GM23248 (cell line): Measurements from ENCODE around the gene ESRRB. TPM values are rescaled to one million over a fixed set of nuclear protein-coding genes. Genes with fewer than 3 reads are reported as not detected.
"Not testable (repeated sequence)": the region's sequence is repeated elsewhere in the genome, so short reads cannot be mapped to it uniquely, and the experiment has no call there.

Experiments
- DNase-seq: peaks from one replicate; pipeline ENCODE4 v3.0.0-alpha.2; 2015
- H2AFZ ChIP-seq: fragments of 200-600 bp; sonication (generic); 2 replicates; pipeline ENCODE4 v1.6.1; 2016; ENCODE audit warnings: antibody characterized with exemption
- H3F3A ChIP-seq: fragments of 200-600 bp; sonication (generic); 2 replicates; pipeline ENCODE4 v1.6.1; 2016; ENCODE audit warnings: mild to moderate bottlenecking, antibody characterized with exemption, mixed run types; ENCODE audit not compliant: insufficient read depth
- H3K27ac ChIP-seq: fragments of 200-600 bp; sonication (generic); 2 replicates; pipeline ENCODE4 v1.5.1; 2016; ENCODE audit warnings: mild to moderate bottlenecking
- H3K27me3 ChIP-seq: fragments of 200-600 bp; sonication (generic); replicated peaks from 2 replicates; pipeline ENCODE4 v1.6.1; 2016; ENCODE audit warnings: mild to moderate bottlenecking; ENCODE audit not compliant: insufficient read depth
- H3K36me3 ChIP-seq: fragments of 200-600 bp; sonication (generic); 2 replicates; pipeline ENCODE4 v1.6.1; 2016; ENCODE audit warnings: low read depth, mild to moderate bottlenecking
- H3K4me1 ChIP-seq: fragments of 200-600 bp; sonication (generic); 2 replicates; pipeline ENCODE4 v1.6.1; 2016; ENCODE audit warnings: mild to moderate bottlenecking; ENCODE audit not compliant: insufficient read depth
- H3K4me2 ChIP-seq: fragments of 200-600 bp; sonication (generic); one replicate; pipeline ENCODE4 v1.6.1; 2016; ENCODE audit warnings: mild to moderate bottlenecking; ENCODE audit not compliant: unreplicated experiment
- H3K4me3 ChIP-seq: fragments of 200-600 bp; sonication (generic); 2 replicates; pipeline ENCODE4 v1.5.1; 2016; ENCODE audit warnings: mild to moderate bottlenecking
- H3K79me2 ChIP-seq: fragments of 200-600 bp; sonication (generic); 2 replicates; pipeline ENCODE4 v1.6.1; 2016; ENCODE audit warnings: mild to moderate bottlenecking; ENCODE audit not compliant: insufficient read depth
- H3K9ac ChIP-seq: fragments of 200-600 bp; sonication (generic); 2 replicates; pipeline ENCODE4 v1.6.1; 2016; ENCODE audit warnings: mild to moderate bottlenecking
- H3K9me2 ChIP-seq: fragments of 200-600 bp; sonication (generic); 2 replicates; pipeline ENCODE4 v1.6.1; 2016; ENCODE audit warnings: mixed run types, mild to moderate bottlenecking, moderate library complexity; ENCODE audit not compliant: insufficient read depth
- H3K9me3 ChIP-seq: fragments of 200-600 bp; sonication (generic); one replicate; pipeline ENCODE4 v1.6.1; 2017; ENCODE audit warnings: low read depth
- H4K20me1 ChIP-seq: fragments of 200-600 bp; sonication (generic); 2 replicates; pipeline ENCODE4 v1.6.0; 2016; ENCODE audit not compliant: insufficient read depth
- EZH2 ChIP-seq: fragments of 200-600 bp; sonication (generic); IDR thresholded peaks from 2 replicates; pipeline ENCODE4 v1.6.1; 2018; ENCODE audit warnings: antibody characterized with exemption, mild to moderate bottlenecking; ENCODE audit not compliant: insufficient read depth, poor library complexity, severe bottlenecking
- EZH2phosphoT487 ChIP-seq: fragments of 200-600 bp; sonication (generic); IDR thresholded peaks from 2 replicates; pipeline ENCODE4 v1.6.1; 2018; ENCODE audit warnings: antibody characterized with exemption, moderate library complexity, mild to moderate bottlenecking, low read depth; ENCODE audit not compliant: insufficient read depth
- WGBS, 2 experiments: methylation state at CpG; one replicate each; pipeline ENCODE4 v1.1.6; 2015 to 2017; ENCODE audit warnings: low lambda C conversion rate in 2 of 2, low coverage in 1 of 2; ENCODE audit errors: missing lambda C conversion rate in 2 of 2; 5-methylcytosine and 5-hydroxymethylcytosine counted together
- in situ Hi-C: fragments of 300-500 bp; cut with MboI; formaldehyde crosslinking; loops from 2 replicates; pipeline ENCODE4 v1.15.0; 2020
- polyA plus RNA-seq: library from polyadenylated mRNA; unstranded; fragments of >200 nt; fragmentation: Nextera tagmentation; extraction: Ambion mirVana; gene quantifications from 2 replicates; pipeline ENCODE4 v1.2.1, GENCODE V29; 2016
- total RNA-seq: library from RNA; depleted of rRNA; stranded (reverse); fragments of >200 nt; shearing (Covaris generic); gene quantifications from 2 replicates; pipeline ENCODE4 v1.2.3, GENCODE V29; 2014

The ESRRB gene
- total and polyA plus RNA-seq, 2 experiments from 2014 or later: not detected

GRCh38 chr14:76518366-76518765 lies 142.4 kb downstream of the ESRRB start:
- Histone ChIP-seq H3K9me2 (no peaks in the 10 kb centered on the region), H4K20me1 (no peaks in the 10 kb centered on the region), H3K79me2 (no peaks in the 10 kb centered on the region), H3K9me3 (no peaks in the 10 kb centered on the region), H3K27ac (no peak overlapping the region), H3K4me1 (no peaks in the 10 kb centered on the region), H2AFZ (no peak overlapping the region), H3K27me3 (no peaks in the 10 kb centered on the region), H3K4me2 (no peak overlapping the region), H3F3A (no peaks in the 10 kb centered on the region), H3K4me3 (no peak overlapping the region), H3K9ac (no peak overlapping the region), H3K36me3 (no peaks in the 10 kb centered on the region)
- WGBS, 2 experiments: 10 to 29% methylated on average over 4 of the region's 4 CpGs
- in situ Hi-C loops: no loop called here
- no peak for DNase-seq
- no peak for TF ChIP-seq EZH2phosphoT487
- no peak for TF ChIP-seq EZH2

GRCh38 chr14:76525106-76525821 lies 149.3 kb downstream of the ESRRB start:
- Histone ChIP-seq H3K27ac (no peak overlapping the region), H3K27me3 (no peaks in the 10 kb centered on the region), H3K36me3 (no peaks in the 10 kb centered on the region), H3K4me3 (no peak overlapping the region), H2AFZ (no peak overlapping the region), H3K9me3 (no peaks in the 10 kb centered on the region), H3F3A (no peaks in the 10 kb centered on the region), H3K9me2 (no peaks in the 10 kb centered on the region), H3K9ac (no peak overlapping the region), H3K4me1 (no peaks in the 10 kb centered on the region), H3K4me2 (no peak overlapping the region), H4K20me1 (no peaks in the 10 kb centered on the region), H3K79me2 (no peaks in the 10 kb centered on the region)
- TF ChIP-seq EZH2phosphoT487: no peak
- no peak for TF ChIP-seq EZH2
- DNase-seq: no peak
- in situ Hi-C loops: no loop called here
- WGBS, 2 experiments: 4 to 9% methylated on average over 3 of the region's 3 CpGs

GRCh38 chr14:76531085-76531484 lies 155.1 kb downstream of the ESRRB start:
- in situ Hi-C loops: no loop called here

GRCh38 chr14:76531821-76532318 lies 155.9 kb downstream of the ESRRB start:
- H3K79me2 ChIP-seq: no peaks in the 10 kb centered on the region
- H2AFZ ChIP-seq: no peak overlapping the region
- no peak for DNase-seq

More at GRCh38 chr14:76531085-76531484, 155.1 kb downstream of the ESRRB start:
- H3K4me3 ChIP-seq: no peak overlapping the region
- H4K20me1 ChIP-seq: no peaks in the 10 kb centered on the region
- no peaks in the 10 kb centered on the region for H3K9me3 ChIP-seq
- H3K27me3 ChIP-seq: no peaks in the 10 kb centered on the region
- no peaks in the 10 kb centered on the region for H3F3A ChIP-seq
- H3K36me3 ChIP-seq: no peaks in the 10 kb centered on the region
- no peak overlapping the region for H3K9ac ChIP-seq
- TF ChIP-seq EZH2phosphoT487: no peak
- no peak for TF ChIP-seq EZH2
- no peaks in the 10 kb centered on the region for H3K4me1 ChIP-seq
- H3K4me2 ChIP-seq: no peak overlapping the region
- H3K27ac ChIP-seq: no peak overlapping the region
- H2AFZ ChIP-seq: no peak overlapping the region
- no peaks in the 10 kb centered on the region for H3K79me2 ChIP-seq
- DNase-seq: no peak
- no peaks in the 10 kb centered on the region for H3K9me2 ChIP-seq
- WGBS, 2 experiments: 39 to 51% methylated on average over 3 of the region's 3 CpGs

GRCh38 chr14:76536636-76537035 lies 160.7 kb downstream of the ESRRB start:
- DNase-seq, H3K79me2 ChIP-seq, H3F3A ChIP-seq, H3K4me1 ChIP-seq, H3K4me2 ChIP-seq, H4K20me1 ChIP-seq, H3K9me3 ChIP-seq, H3K27me3 ChIP-seq, H3K9me2 ChIP-seq, H3K4me3 ChIP-seq, H3K36me3 ChIP-seq, H3K9ac ChIP-seq, H2AFZ ChIP-seq, H3K27ac ChIP-seq, in situ Hi-C loops: not testable (repeated sequence)
- WGBS, 2 experiments: 83 to 85% methylated on average over 5 to 25 of the region's 25 CpGs

More at GRCh38 chr14:76531821-76532318, 155.9 kb downstream of the ESRRB start:
- Histone ChIP-seq H3K4me1 (no peaks in the 10 kb centered on the region), H3K36me3 (no peaks in the 10 kb centered on the region), H3K27ac (no peak overlapping the region), H3K9me2 (no peaks in the 10 kb centered on the region), H3K9ac (no peak overlapping the region), H3K9me3 (no peaks in the 10 kb centered on the region), H3K4me3 (no peak overlapping the region), H3K27me3 (no peaks in the 10 kb centered on the region), H3F3A (no peaks in the 10 kb centered on the region), H3K4me2 (no peak overlapping the region), H4K20me1 (no peaks in the 10 kb centered on the region)
- 36 to 37% methylated on average over 15 of the region's 15 CpGs for WGBS, 2 experiments
- TF ChIP-seq EZH2 (no peak), EZH2phosphoT487 (no peak)
- in situ Hi-C loops: no loop called here
